H9 (cell line): ENCODE results near the gene TAS2R50. TPM values are rescaled to one million over a fixed set of nuclear protein-coding genes. Genes with fewer than 3 reads are reported as not detected.

Source experiments
- DNase-seq: peaks from one replicate; pipeline ENCODE4 v3.0.0-alpha.2; 2017
- H2AFZ ChIP-seq: one replicate; pipeline ENCODE4 v1.6.1; 2013; ENCODE audit warnings: mild to moderate bottlenecking, low read length, control low read depth, moderate library complexity
- H2AK5ac ChIP-seq: 2 replicates; pipeline ENCODE4 v1.6.1; 2013; ENCODE audit warnings: low read length, control low read depth, mixed read lengths; ENCODE audit not compliant: insufficient read length
- H2BK120ac ChIP-seq: one replicate; pipeline ENCODE4 v1.6.1; 2013; ENCODE audit warnings: low read depth, mild to moderate bottlenecking, low read length, control low read depth, inconsistent platforms; ENCODE audit not compliant: poor library complexity, severe bottlenecking
- H2BK12ac ChIP-seq: 2 replicates; pipeline ENCODE4 v1.6.1; 2013; ENCODE audit warnings: low read length, control low read depth, mixed read lengths, low read depth; ENCODE audit not compliant: insufficient read length
- H2BK15ac ChIP-seq: 2 replicates; pipeline ENCODE4 v1.6.1; 2013; ENCODE audit warnings: low read depth, low read length, control low read depth
- H2BK20ac ChIP-seq: one replicate; pipeline ENCODE4 v1.6.1; 2013; ENCODE audit warnings: low read depth, mild to moderate bottlenecking, low read length, control low read depth, inconsistent platforms; ENCODE audit not compliant: poor library complexity, severe bottlenecking
- H2BK5ac ChIP-seq: 2 replicates; pipeline ENCODE4 v1.6.1; 2013; ENCODE audit warnings: low read length, control low read depth, mixed read lengths; ENCODE audit not compliant: insufficient read length
- H3K14ac ChIP-seq: 2 replicates; pipeline ENCODE4 v1.6.1; 2013; ENCODE audit warnings: low read length, control low read depth; ENCODE audit not compliant: insufficient read depth
- H3K18ac ChIP-seq: 2 replicates; pipeline ENCODE4 v1.6.1; 2013; ENCODE audit warnings: low read depth, mild to moderate bottlenecking, mixed read lengths, low read length, control low read depth; ENCODE audit not compliant: insufficient read length
- H3K23ac ChIP-seq: 2 replicates; pipeline ENCODE4 v1.6.1; 2013; ENCODE audit warnings: low read length, control low read depth, mixed read lengths, low read depth; ENCODE audit not compliant: insufficient read length
- H3K23me2 ChIP-seq: 2 replicates; pipeline ENCODE4 v1.6.1; 2013; ENCODE audit warnings: low read depth, mild to moderate bottlenecking, mixed read lengths, low read length, control low read depth; ENCODE audit not compliant: insufficient read length, poor library complexity, severe bottlenecking
- H3K27ac ChIP-seq: 2 replicates; pipeline ENCODE4 v1.5.1; 2013; ENCODE audit warnings: low read length, control low read depth, mixed read lengths, low read depth; ENCODE audit not compliant: insufficient read length
- H3K27me3 ChIP-seq: 2 replicates; pipeline ENCODE4 v1.6.1; 2013; ENCODE audit warnings: low read length, control low read depth, inconsistent platforms; ENCODE audit not compliant: insufficient read depth
- H3K4ac ChIP-seq: 2 replicates; pipeline ENCODE4 v1.6.1; 2013; ENCODE audit warnings: low read depth, mild to moderate bottlenecking, control low read depth, inconsistent platforms, low read length, moderate library complexity
- H3K4me1 ChIP-seq: 2 replicates; pipeline ENCODE4 v1.6.1; 2013; ENCODE audit warnings: low read length, control low read depth, inconsistent platforms; ENCODE audit not compliant: insufficient read depth
- H3K4me2 ChIP-seq: 2 replicates; pipeline ENCODE4 v1.6.1; 2013; ENCODE audit warnings: low read length, control low read depth, mixed read lengths; ENCODE audit not compliant: insufficient read length, insufficient read depth
- H3K56ac ChIP-seq: 2 replicates; pipeline ENCODE4 v1.6.1; 2013; ENCODE audit warnings: low read depth, mild to moderate bottlenecking, mixed read lengths, low read length, control low read depth; ENCODE audit not compliant: insufficient read length
- H3K79me1 ChIP-seq: 2 replicates; pipeline ENCODE4 v1.6.1; 2013; ENCODE audit warnings: low read depth, mild to moderate bottlenecking, moderate library complexity, low read length, control low read depth, inconsistent platforms; ENCODE audit not compliant: insufficient read depth, poor library complexity, severe bottlenecking
- H3K79me2 ChIP-seq: 2 replicates; pipeline ENCODE4 v1.6.1; 2013; ENCODE audit warnings: low read length, control low read depth, inconsistent platforms; ENCODE audit not compliant: insufficient read depth
- H3K9ac ChIP-seq: 2 replicates; pipeline ENCODE4 v1.6.1; 2013; ENCODE audit warnings: low read length, control low read depth, mixed read lengths; ENCODE audit not compliant: insufficient read length; ENCODE audit errors: extremely low read depth
- H3K9me3 ChIP-seq: one replicate; pipeline ENCODE4 v1.6.1; 2013; ENCODE audit warnings: low read depth, low read length, inconsistent platforms; ENCODE audit not compliant: control insufficient read depth
- H3T11ph ChIP-seq: one replicate; pipeline ENCODE4 v1.6.1; 2013; ENCODE audit warnings: mild to moderate bottlenecking, low read length, control low read depth, inconsistent platforms
- H4K20me1 ChIP-seq: one replicate; pipeline ENCODE4 v1.6.1; 2013; ENCODE audit not compliant: control insufficient read depth, insufficient read length, insufficient read depth
- H4K5ac ChIP-seq: 2 replicates; pipeline ENCODE4 v1.6.1; 2013; ENCODE audit warnings: low read depth, mild to moderate bottlenecking, mixed read lengths, low read length, control low read depth; ENCODE audit not compliant: insufficient read length
- H4K8ac ChIP-seq: replicated peaks from 2 replicates; pipeline ENCODE4 v1.6.1; 2013; ENCODE audit warnings: low read length, control low read depth, mixed read lengths, low read depth; ENCODE audit not compliant: insufficient read length
- H4K91ac ChIP-seq: 2 replicates; pipeline ENCODE4 v1.6.1; 2013; ENCODE audit warnings: low read depth, mild to moderate bottlenecking, moderate library complexity, mixed read lengths, low read length, control low read depth; ENCODE audit not compliant: insufficient read length
- H3K27ac Mint-ChIP-seq, 3 experiments: 2 replicates in 2 of 3; 3 replicates in 1 of 3; pipeline ENCODE4 v1.8.0; 2020 to 2021; ENCODE audit warnings: mixed read lengths in 3 of 3, mild to moderate bottlenecking in 1 of 3, moderate library complexity in 1 of 3
- H3K27me3 Mint-ChIP-seq: 2 replicates; pipeline ENCODE4 v1.8.0; 2021; ENCODE audit warnings: low read depth, mild to moderate bottlenecking, moderate library complexity, mixed read lengths
- H3K36me3 Mint-ChIP-seq, 3 experiments: 2 replicates in 2 of 3; 3 replicates in 1 of 3; pipeline ENCODE4 v1.8.0; 2020 to 2021; ENCODE audit warnings: low read depth in 3 of 3, mixed read lengths in 3 of 3; ENCODE audit not compliant: insufficient read depth in 1 of 3
- H3K4me1 Mint-ChIP-seq, 2 experiments: 2 replicates each; pipeline ENCODE4 v1.8.0; 2020; ENCODE audit warnings: mixed read lengths in 2 of 2
- H3K4me3 Mint-ChIP-seq, 2 experiments: 2 replicates in 1 of 2; 3 replicates in 1 of 2; pipeline ENCODE4 v1.8.0; 2020 to 2021; ENCODE audit warnings: mild to moderate bottlenecking in 2 of 2, mixed read lengths in 2 of 2, moderate library complexity in 1 of 2
- H3K9me3 Mint-ChIP-seq, 2 experiments: 2 replicates in 1 of 2; 3 replicates in 1 of 2; pipeline ENCODE4 v1.8.0; 2020; ENCODE audit warnings: mild to moderate bottlenecking in 2 of 2, mixed read lengths in 2 of 2, moderate library complexity in 1 of 2
- WGBS: extraction: QIAGEN DNeasy Blood & Tissue Kit; methylation state at CpG from one replicate; pipeline ENCODE4 v1.1.7; 2013; ENCODE audit warnings: missing lambda C conversion rate, low lambda C conversion rate, mixed read lengths; ENCODE audit not compliant: insufficient read length; ENCODE audit errors: extremely low coverage; 5-methylcytosine and 5-hydroxymethylcytosine counted together
- total RNA-seq: library from RNA; stranded (reverse); gene quantifications from 2 replicates; pipeline ENCODE4 v1.2.1, GENCODE V29; 2021
- TF ChIP-seq, protein P1 (sequence below): fragments of 200-600 bp; sonication (generic); conservative IDR thresholded peaks from 3 replicates; pipeline ENCODE4 v1.8.0; 2021; ENCODE audit warnings: antibody characterized with exemption, mild to moderate bottlenecking

Gene TAS2R50
- total RNA-seq, 1 experiment from 2014 or later: 0.77 TPM

DNA sequence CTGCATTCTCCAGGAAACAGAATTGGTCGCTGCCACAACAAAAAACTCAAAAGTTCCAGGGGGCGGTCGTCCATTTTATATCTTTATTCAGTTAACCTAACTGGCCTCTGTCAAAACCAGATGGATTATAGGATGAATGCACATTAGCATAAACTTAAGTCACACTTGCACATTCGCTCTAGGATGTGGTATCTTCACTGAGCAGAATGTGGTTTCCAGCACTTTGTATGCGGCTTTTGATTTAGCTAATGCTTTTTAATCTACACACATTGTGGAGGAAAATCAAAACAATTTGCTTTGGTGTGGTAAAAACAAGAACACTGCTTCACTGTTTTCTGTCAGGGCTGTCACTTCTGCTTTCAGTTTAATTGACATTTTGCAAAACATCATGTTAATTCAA, 4.5 kb downstream of the TAS2R50 start:
- no peak overlapping the region for H2AFZ ChIP-seq
- no peak overlapping the region for H2BK20ac ChIP-seq
- H3K4me1 ChIP-seq: no peaks in the 10 kb centered on the region; the same call in 1 of the 2 replicates
- H3K27ac ChIP-seq: no peak overlapping the region
- H3K4me1 Mint-ChIP-seq: peaks cover 23% of the 10 kb centered on the region in 2 experiments
- H3K79me1 ChIP-seq: no peaks in the 10 kb centered on the region
- H3K14ac ChIP-seq: no peak overlapping the region
- H3K18ac ChIP-seq: no peak overlapping the region
- 0 out of 7 replicates have a peak, but pooled peaks cover 0 to under 1% (median 0%) of the 10 kb centered on the region in 3 experiments for H3K36me3 Mint-ChIP-seq
- no peak overlapping the region for H3K4me2 ChIP-seq
- H2BK120ac ChIP-seq: no peak overlapping the region
- no peaks in the 10 kb centered on the region for H4K20me1 ChIP-seq
- no peak overlapping the region for H3K4ac ChIP-seq
- no peak overlapping the region for H3K27ac Mint-ChIP-seq
- H3K27me3 ChIP-seq: no peaks in the 10 kb centered on the region
- H3K9ac ChIP-seq: no peak overlapping the region
- H2BK15ac ChIP-seq: no peak overlapping the region
- H2BK5ac ChIP-seq: no peak overlapping the region
- no peaks in the 10 kb centered on the region for H3K9me3 Mint-ChIP-seq
- TF ChIP-seq, protein P1, sequence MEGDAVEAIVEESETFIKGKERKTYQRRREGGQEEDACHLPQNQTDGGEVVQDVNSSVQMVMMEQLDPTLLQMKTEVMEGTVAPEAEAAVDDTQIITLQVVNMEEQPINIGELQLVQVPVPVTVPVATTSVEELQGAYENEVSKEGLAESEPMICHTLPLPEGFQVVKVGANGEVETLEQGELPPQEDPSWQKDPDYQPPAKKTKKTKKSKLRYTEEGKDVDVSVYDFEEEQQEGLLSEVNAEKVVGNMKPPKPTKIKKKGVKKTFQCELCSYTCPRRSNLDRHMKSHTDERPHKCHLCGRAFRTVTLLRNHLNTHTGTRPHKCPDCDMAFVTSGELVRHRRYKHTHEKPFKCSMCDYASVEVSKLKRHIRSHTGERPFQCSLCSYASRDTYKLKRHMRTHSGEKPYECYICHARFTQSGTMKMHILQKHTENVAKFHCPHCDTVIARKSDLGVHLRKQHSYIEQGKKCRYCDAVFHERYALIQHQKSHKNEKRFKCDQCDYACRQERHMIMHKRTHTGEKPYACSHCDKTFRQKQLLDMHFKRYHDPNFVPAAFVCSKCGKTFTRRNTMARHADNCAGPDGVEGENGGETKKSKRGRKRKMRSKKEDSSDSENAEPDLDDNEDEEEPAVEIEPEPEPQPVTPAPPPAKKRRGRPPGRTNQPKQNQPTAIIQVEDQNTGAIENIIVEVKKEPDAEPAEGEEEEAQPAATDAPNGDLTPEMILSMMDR: no peak
- no peak for DNase-seq
- H4K8ac ChIP-seq: no peak overlapping the region
- no peaks in the 10 kb centered on the region for H3K23me2 ChIP-seq
- no peak overlapping the region for H3K56ac ChIP-seq
- no peak overlapping the region for H4K5ac ChIP-seq
- H3K79me2 ChIP-seq: no peaks in the 10 kb centered on the region
- H2AK5ac ChIP-seq: no peak overlapping the region
- no peak overlapping the region for H4K91ac ChIP-seq
- no peak overlapping the region for H3K23ac ChIP-seq
- H3T11ph ChIP-seq: no peak overlapping the region
- H2BK12ac ChIP-seq: no peak overlapping the region
- H3K4me3 Mint-ChIP-seq: no peak overlapping the region
- H3K27me3 Mint-ChIP-seq: no peaks in the 10 kb centered on the region
- WGBS: no CpG with 5 or more reads among the region's 5 CpGs
- H3K9me3 ChIP-seq: no peaks in the 10 kb centered on the region
